PFSK-1 (cell line): Measurements from ENCODE around the gene SLC35A2.

ENCODE experiments used
- POLR2AphosphoS5 ChIP-seq: IDR thresholded peaks from 2 replicates; pipeline ENCODE4 v1.6.1; 2012; ENCODE audit warnings: low read depth, mild to moderate bottlenecking, control low read depth, low read length, moderate library complexity
- SIN3A ChIP-seq: IDR thresholded peaks from 2 replicates; pipeline ENCODE4 v1.6.1; 2012; ENCODE audit warnings: mild to moderate bottlenecking, low read length, moderate library complexity, borderline replicate concordance; ENCODE audit not compliant: insufficient read depth
- TAF1 ChIP-seq: IDR thresholded peaks from 2 replicates; pipeline ENCODE4 v1.6.1; 2012; ENCODE audit warnings: low read length, control low read depth, borderline replicate concordance; ENCODE audit not compliant: insufficient read depth

DNA sequence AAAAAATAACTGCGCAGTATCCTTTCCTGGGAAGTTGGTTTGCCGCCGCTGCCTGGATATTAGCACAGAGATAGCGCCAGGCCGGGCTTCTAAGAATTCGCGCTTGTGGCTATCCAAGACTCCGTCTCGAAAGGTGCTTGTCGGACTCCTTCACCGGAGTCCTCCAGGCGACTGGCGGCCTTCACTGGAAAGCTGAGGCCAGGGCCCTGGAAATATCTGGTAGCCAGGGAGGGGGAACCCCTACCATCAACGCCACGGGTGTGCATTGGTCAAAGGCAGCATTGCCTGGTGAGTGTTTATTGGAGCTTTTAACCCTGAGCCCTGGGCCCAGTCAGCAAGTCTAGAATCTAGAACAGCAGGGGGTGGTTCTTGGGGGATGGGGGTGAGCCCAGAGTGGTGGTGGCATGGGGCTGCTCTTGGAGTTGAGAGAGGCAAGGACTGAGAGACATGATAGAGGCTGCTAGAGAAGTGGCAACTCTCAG is 8.0 kb upstream of the SLC35A2 start:
- no peak for TF ChIP-seq POLR2AphosphoS5
- no peak for TF ChIP-seq SIN3A
- no peak for TF ChIP-seq TAF1
